HEK293 (cell line): ENCODE results near the gene SCARB2.

Experiments
- AEBP2 ChIP-seq: fragments of 450-650 bp; formaldehyde crosslinking; IDR thresholded peaks from 2 replicates; pipeline ENCODE4 v1.5.1; 2016; ENCODE audit warnings: missing biosample characterization, missing genetic modification characterization, borderline replicate concordance
- CTCF ChIP-seq: fragments of 450-650 bp; formaldehyde crosslinking; IDR thresholded peaks from 2 replicates; pipeline ENCODE4 v1.5.1; 2016; ENCODE audit warnings: missing biosample characterization, missing genetic modification characterization
- PRDM2 ChIP-seq: fragments of 450-650 bp; formaldehyde crosslinking; IDR thresholded peaks from 2 replicates; pipeline ENCODE4 v1.5.1; 2016; ENCODE audit warnings: missing biosample characterization, missing genetic modification characterization, borderline replicate concordance
- YY1 ChIP-seq: fragments of 450-650 bp; formaldehyde crosslinking; IDR thresholded peaks from 2 replicates; pipeline ENCODE4 v1.5.1; 2018; ENCODE audit warnings: missing biosample characterization, missing genetic modification characterization
- ZNF510 ChIP-seq: fragments of 450-650 bp; formaldehyde crosslinking; IDR thresholded peaks from 2 replicates; pipeline ENCODE4 v1.5.1; 2018; ENCODE audit warnings: mild to moderate bottlenecking, missing genetic modification characterization, missing biosample characterization; ENCODE audit not compliant: insufficient replicate concordance
- ZNF677 ChIP-seq: fragments of 450-650 bp; IDR thresholded peaks from 2 replicates; pipeline ENCODE4 v1.5.0; 2018; ENCODE audit warnings: missing biosample characterization, mild to moderate bottlenecking, missing genetic modification characterization, moderate library complexity

GRCh38 chr4:76257824-76258223, 44.2 kb upstream of the SCARB2 start:
- no peak for TF ChIP-seq CTCF
- TF ChIP-seq PRDM2 (tag by site-specific recombination): no peak
- TF ChIP-seq ZNF510 (tag by site-specific recombination): no peak
- TF ChIP-seq ZNF677: no peak
- TF ChIP-seq YY1 (tag by site-specific recombination): no peak
- no peak for TF ChIP-seq AEBP2
